Occipital lobe (tissue), 2 donors: ENCODE results near the gene SEPHS2. TPM values are rescaled to one million over a fixed set of nuclear protein-coding genes. Genes with fewer than 3 reads are reported as not detected.
A peak's percentile ranks its signal among the peaks of the same experiment; 100 is the strongest.
"Not testable (repeated sequence)": the region's sequence is repeated elsewhere in the genome, so short reads cannot be mapped to it uniquely, and the experiment has no call there.

Source experiments
- DNase-seq: peaks from one replicate; lab custom pipeline; 2025; lab: John Stamatoyannopoulos, UW
- total RNA-seq: library from RNA; depleted of rRNA; stranded (reverse); fragments of >200 nt; gene quantifications from one replicate; pipeline ENCODE4 v1.2.3, GENCODE V29; 2014

The SEPHS2 gene, protein sequence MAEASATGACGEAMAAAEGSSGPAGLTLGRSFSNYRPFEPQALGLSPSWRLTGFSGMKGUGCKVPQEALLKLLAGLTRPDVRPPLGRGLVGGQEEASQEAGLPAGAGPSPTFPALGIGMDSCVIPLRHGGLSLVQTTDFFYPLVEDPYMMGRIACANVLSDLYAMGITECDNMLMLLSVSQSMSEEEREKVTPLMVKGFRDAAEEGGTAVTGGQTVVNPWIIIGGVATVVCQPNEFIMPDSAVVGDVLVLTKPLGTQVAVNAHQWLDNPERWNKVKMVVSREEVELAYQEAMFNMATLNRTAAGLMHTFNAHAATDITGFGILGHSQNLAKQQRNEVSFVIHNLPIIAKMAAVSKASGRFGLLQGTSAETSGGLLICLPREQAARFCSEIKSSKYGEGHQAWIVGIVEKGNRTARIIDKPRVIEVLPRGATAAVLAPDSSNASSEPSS
- total RNA-seq, result 12.3 TPM

DNA sequence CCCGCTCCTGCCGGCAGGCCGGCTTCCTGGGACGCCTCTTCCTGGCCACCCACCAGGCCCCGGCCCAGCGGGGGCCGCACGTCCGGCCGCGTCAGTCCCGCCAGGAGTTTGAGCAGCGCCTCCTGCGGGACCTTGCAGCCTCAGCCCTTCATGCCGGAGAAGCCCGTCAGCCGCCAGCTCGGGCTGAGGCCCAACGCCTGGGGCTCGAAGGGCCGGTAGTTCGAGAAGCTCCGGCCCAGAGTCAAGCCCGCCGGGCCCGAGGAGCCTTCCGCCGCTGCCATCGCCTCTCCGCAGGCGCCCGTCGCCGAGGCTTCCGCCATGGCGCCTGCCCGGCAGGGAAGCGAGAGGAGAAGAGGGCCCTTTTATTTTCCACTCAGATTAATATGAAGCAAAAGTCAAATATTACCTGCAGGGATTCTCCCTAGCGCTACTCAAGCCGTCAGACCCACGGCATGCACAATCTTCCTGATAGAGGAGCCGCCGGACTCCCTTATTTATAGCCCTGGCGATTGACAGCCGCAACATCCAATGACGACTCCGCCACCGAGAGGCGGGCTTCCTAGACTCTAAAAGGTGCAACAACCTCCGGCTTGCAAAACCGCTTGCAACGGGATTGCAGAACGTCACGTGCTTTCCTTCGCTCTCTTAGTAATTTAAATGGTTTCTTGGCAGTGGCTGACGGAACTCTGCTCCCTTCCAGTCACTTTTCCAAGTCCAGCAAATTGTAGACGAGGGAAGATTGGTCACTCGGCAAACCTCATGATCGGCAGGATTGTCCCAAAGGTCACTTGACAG, at the start of gene SEPHS2:
SEPHS2 (minus strand) TSS at position 467 of the 795 bp plus-strand sequence; CDS start at position 320, 147 bp downstream.
- peak; percentile 94 for DNase-seq

DNA sequence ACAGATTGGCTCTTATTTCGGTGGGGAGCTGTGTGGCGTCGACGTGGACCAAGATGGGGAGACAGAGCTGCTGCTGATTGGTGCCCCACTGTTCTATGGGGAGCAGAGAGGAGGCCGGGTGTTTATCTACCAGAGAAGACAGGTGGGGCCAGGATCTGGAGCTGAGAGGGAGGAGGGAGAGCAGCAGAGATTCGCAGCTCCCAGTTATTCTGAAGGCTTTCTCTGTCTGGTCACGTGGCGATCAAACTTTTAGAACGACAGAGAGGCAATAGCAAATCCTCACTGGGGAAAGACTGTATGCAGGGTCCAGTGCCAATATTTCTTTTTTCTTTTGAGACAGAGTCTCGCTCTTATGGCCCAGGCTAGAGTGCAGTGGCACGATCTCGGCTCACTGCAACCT, 49.0 kb upstream of the SEPHS2 start:
- DNase-seq, result no peak

DNA sequence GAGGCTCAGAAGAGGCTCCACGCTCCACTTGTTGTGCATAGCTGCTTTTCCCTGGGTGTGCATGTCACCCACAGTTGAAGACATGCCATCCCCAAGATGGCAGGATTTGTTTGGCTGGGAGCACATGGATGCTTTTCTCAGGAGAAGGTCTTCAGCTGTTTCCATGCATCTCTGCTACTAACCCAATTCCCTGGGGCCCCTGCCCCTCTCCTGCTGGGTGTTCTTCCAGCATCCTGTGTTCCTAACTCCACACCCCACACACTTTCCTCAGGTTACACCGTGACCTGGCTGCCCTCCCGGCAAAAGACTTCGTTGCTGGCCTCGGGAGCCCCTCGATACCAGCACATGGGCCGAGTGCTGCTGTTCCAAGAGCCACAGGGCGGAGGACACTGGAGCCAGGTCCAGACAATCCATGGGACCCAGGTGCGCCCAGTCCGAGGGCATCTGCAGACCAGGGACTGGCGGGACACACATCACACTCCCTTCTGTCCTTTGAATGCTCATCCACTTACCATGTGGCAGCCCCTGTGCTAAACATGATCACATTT, 48.3 kb upstream of the SEPHS2 start:
- DNase-seq, result no peak

GRCh38 chr16:30491744-30492308, 46.2 kb upstream of the SEPHS2 start:
- no peak for DNase-seq

GRCh38 chr16:30491229-30491628, 45.6 kb upstream of the SEPHS2 start:
- no peak for DNase-seq

- DNase-seq, result no peak
These were observed 44.5 kb upstream of the SEPHS2 start for GRCh38 chr16:30490210-30490609.

- no peak for DNase-seq
These were observed 43.3 kb upstream of the SEPHS2 start for GRCh38 chr16:30488764-30489605.

GRCh38 chr16:30485818-30486436, 40.3 kb upstream of the SEPHS2 start:
- DNase-seq, result no peak

- DNase-seq, result no peak
These were observed 39.2 kb upstream of the SEPHS2 start for GRCh38 chr16:30484887-30485286.

DNA sequence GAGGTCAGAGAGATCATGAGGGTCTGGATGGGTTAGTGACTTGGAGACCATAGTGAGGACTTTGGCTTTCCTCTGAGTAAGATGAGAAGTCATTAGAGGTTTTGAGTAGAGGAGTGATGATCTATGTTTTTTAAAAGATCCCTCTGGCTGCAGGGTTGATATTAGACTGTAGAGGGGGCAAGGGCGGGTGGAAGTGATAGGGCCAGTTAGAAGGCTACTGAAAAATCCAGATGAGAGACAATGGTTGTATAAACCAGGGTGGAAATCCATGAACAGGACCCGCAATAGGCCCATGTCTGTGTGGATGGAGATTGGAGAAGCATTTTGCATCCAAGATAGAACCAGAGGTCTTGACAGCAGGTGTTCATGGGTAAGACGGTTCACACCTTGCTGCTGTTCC, 36.7 kb upstream of the SEPHS2 start:
- DNase-seq, result no peak

- DNase-seq, result no peak
These were observed 35.7 kb upstream of the SEPHS2 start for GRCh38 chr16:30481381-30481780.

DNA sequence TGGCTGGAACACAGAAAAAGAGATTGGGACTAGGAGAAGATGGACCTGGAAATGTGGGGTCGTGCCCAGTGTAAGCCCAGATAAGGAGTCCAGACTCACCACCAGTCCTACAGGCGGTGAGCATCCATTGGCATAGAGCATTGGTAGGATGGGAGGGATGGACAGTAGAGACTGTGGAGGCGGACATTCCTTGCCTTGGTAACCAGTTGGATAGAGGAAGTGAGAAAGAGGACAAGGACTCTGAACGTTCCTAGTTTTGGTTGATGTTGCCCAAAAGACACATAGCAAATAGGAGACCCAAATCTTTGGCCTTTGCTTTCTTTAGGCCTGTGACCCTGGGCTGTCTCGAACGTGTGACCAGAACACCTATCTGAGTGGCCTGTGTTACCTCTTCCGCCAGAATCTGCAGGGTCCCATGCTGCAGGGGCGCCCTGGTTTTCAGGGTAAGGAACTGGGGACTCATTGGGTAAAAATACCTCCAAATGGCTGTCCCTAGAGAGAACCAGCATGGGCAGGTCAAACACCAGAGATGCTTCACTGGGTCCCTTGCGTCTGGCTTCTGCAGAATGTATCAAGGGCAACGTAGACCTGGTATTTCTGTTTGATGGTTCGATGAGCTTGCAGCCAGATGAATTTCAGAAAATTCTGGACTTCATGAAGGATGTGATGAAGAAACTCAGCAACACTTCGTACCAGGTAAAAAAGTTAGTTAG, 33.2 kb upstream of the SEPHS2 start:
- DNase-seq, result no peak

GRCh38 chr16:30477773-30478172, 32.1 kb upstream of the SEPHS2 start:
- DNase-seq, result not testable (repeated sequence)

GRCh38 chr16:30476991-30477390, 31.3 kb upstream of the SEPHS2 start:
- no peak for DNase-seq

DNA sequence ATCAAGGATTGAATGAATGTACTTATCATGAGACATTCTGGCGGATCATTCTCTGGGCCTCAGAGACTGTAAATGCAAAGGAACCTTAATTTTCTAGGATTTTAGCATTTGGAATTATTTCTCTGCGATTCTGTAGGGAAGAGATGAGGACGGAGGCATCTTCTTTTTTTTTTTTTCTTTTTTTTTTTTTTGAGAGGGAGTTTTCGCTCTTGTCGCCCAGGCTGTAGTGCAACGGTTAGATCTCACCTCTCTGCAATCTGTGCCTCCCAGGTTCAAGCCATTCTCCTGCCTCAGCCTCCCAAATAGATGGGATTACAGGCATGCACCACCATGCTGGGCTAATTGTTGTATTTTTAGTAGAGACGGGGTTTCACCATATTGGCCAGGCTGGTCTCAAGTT, 29.0 kb upstream of the SEPHS2 start:
- no peak for DNase-seq

DNA sequence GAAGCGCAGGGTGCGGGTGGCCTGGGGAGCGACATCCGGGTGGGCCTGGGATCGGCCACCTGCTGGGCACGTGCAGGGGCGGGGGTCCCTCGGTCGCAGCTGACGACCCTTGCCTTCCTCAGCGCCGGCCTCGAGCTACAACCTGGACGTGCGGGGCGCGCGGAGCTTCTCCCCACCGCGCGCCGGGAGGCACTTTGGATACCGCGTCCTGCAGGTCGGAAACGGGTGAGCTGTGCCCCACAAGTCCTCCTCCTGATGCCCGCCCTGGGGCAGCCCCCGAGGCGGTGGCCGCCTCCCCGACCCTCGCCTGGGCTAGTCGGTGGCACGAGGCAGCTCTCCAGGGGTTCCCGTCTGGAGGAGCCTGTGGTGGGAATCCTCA, 28.4 kb upstream of the SEPHS2 start:
- DNase-seq, result no peak

- no peak for DNase-seq
These were observed 27.8 kb upstream of the SEPHS2 start for GRCh38 chr16:30473231-30474073.

DNA sequence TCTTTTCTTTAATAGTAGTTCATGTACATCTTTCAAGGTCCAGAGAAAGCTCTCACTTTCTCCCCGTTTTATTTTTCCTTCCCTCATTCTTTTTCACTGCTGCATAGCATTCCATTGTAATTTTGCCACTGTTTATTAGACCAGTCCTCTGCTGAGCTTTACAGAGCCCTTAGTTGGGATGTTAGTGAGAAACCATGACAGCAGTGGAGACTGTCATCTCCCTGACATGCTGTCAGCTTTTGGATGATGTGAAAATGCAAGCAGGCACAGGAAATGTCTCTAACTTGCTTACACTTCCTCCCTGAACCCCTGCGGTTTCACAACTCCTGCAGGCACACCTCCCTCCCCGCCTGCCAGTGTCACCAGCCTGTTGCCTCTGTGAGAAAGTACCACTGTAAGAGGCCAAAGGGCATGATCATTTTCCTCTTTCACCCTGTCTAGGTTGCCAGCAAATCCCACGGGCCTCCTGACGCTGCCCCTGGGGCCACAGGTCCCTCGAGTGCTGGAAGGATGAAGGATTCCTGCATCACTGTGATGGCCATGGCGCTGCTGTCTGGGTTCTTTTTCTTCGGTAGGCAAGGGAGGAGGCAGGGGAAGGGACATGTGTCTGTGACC, 26.8 kb upstream of the SEPHS2 start, which contains the start of gene ITGAL:
ITGAL (plus strand) TSS at position 415 of the 615 bp plus-strand sequence; CDS start at position 511, 96 bp downstream.
- DNase-seq, result no peak
